ENCODE results near the gene FCN1.

DNA sequence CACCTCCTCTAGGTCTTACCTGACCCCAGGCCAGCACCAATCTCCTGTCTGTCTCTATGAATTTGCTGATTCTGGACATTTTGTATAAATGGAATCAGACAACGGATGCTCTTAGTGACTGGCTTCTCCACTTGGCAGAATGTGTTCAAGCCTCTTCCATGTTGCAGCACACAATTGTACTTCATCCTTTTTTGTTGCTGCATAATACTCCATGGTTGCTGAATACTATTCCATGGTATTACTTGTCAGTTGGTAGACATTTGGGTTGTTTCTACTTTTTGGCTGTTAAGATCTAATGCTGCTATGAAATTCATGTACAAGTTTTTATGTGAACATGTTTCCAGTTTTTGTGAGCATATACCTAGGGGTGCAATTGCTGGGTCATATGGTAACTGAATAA lies 34.3 kb upstream of the FCN1 start:
- TF ChIP-seq, protein P1, sequence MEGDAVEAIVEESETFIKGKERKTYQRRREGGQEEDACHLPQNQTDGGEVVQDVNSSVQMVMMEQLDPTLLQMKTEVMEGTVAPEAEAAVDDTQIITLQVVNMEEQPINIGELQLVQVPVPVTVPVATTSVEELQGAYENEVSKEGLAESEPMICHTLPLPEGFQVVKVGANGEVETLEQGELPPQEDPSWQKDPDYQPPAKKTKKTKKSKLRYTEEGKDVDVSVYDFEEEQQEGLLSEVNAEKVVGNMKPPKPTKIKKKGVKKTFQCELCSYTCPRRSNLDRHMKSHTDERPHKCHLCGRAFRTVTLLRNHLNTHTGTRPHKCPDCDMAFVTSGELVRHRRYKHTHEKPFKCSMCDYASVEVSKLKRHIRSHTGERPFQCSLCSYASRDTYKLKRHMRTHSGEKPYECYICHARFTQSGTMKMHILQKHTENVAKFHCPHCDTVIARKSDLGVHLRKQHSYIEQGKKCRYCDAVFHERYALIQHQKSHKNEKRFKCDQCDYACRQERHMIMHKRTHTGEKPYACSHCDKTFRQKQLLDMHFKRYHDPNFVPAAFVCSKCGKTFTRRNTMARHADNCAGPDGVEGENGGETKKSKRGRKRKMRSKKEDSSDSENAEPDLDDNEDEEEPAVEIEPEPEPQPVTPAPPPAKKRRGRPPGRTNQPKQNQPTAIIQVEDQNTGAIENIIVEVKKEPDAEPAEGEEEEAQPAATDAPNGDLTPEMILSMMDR (IDR thresholded peaks at IDR 0.05; ENCODE audit: low read depth, low read length), result no peak
- no peak for TF ChIP-seq MAX (IDR thresholded peaks at IDR 0.05; ENCODE audit: low read depth, low read length)

Data from NB4 (cell line).